Astrocyte of the cerebellum (primary cell): ENCODE measurements around the gene LZTS2.

Experiments
- DNase-seq: peaks from one replicate; pipeline ENCODE4 v3.0.0-alpha.2; 2011; ENCODE audit warnings: low read depth
- H3K4me3 ChIP-seq: 2 replicates; pipeline ENCODE4 v1.5.1; 2011; ENCODE audit warnings: mild to moderate bottlenecking, low read depth, low read length, moderate library complexity
- CTCF ChIP-seq: IDR thresholded peaks from 2 replicates; pipeline ENCODE4 v1.5.1; 2012; ENCODE audit warnings: low read length, low read depth, moderate library complexity, mild to moderate bottlenecking; ENCODE audit errors: missing control alignments
- in situ Hi-C: cut with HindIII; loops from 2 replicates; pipeline ENCODE4 v1.10.0; 2017; ENCODE audit warnings: low sequenced_read_pairs

The LZTS2 gene

GRCh38 chr10:100998991-100999741 lies 442 bp upstream of the LZTS2 start:
- H3K4me3 ChIP-seq, result peak overlapping the region; percentile 91
- in situ Hi-C loops, result loop anchor here (5.0 kb wide), 1 partner anchor 33 kb away; the partner anchor contains the start of genes PDZD7 and SFXN3
- peak; percentile 74 for TF ChIP-seq CTCF
- no peak for DNase-seq

GRCh38 chr10:101000127-101000914 lies 713 bp downstream of the LZTS2 start:
- in situ Hi-C loops, result no loop called here

GRCh38 chr10:101000915-101001658 lies 1.5 kb downstream of the LZTS2 start:
- in situ Hi-C loops, result no loop called here
- no peak for TF ChIP-seq CTCF
- H3K4me3 ChIP-seq, result peak overlapping the region; percentile 91
- peak; percentile 55 for DNase-seq

More at GRCh38 chr10:101000127-101000914, 713 bp downstream of the LZTS2 start:
- TF ChIP-seq CTCF, result no peak
- no peak for DNase-seq
- peak overlapping the region; percentile 91 for H3K4me3 ChIP-seq

- no peak for DNase-seq
- in situ Hi-C loops, result no loop called here
- H3K4me3 ChIP-seq, result peak overlapping the region; percentile 91
These were observed 2.0 kb downstream of the LZTS2 start for GRCh38 chr10:101001659-101002035.

GRCh38 chr10:101002456-101002855 lies 2.8 kb downstream of the LZTS2 start:
- H3K4me3 ChIP-seq, result no peak overlapping the region
- TF ChIP-seq CTCF, result no peak
- DNase-seq, result no peak
- in situ Hi-C loops, result no loop called here

More at GRCh38 chr10:101001659-101002035, 2.0 kb downstream of the LZTS2 start:
- TF ChIP-seq CTCF, result no peak

- DNase-seq, result no peak
- no peak for TF ChIP-seq CTCF
- no peak overlapping the region for H3K4me3 ChIP-seq
- in situ Hi-C loops, result no loop called here
These were observed 4.1 kb downstream of the LZTS2 start for GRCh38 chr10:101003639-101004206.
